ENCODE measurements around the gene HSBP1L1.

HSBP1L1 gene

GRCh38 chr18:79930020-79930642, 34.3 kb upstream of the HSBP1L1 start:
- no peak for DNase-seq
- ATAC-seq = no peak

GRCh38 chr18:79931475-79931874, 33.0 kb upstream of the HSBP1L1 start:
- ATAC-seq = no peak
- no peak for DNase-seq

- DNase-seq (no peak), ATAC-seq (no peak)
Measured at GRCh38 chr18:79932907-79933306, 31.5 kb upstream of the HSBP1L1 start.

- ATAC-seq (no peak), DNase-seq (no peak)
Measured at GRCh38 chr18:79933765-79934164, 30.7 kb upstream of the HSBP1L1 start.

- ATAC-seq (no peak), DNase-seq (no peak)
Measured at GRCh38 chr18:79934311-79935097, 29.9 kb upstream of the HSBP1L1 start.

- DNase-seq = no peak
Measured at GRCh38 chr18:79935098-79935480, 29.4 kb upstream of the HSBP1L1 start.

GRCh38 chr18:79935499-79935898, 28.9 kb upstream of the HSBP1L1 start:
- no peak for DNase-seq
- no peak for ATAC-seq

More at GRCh38 chr18:79935098-79935480, 29.4 kb upstream of the HSBP1L1 start:
- ATAC-seq = no peak

GRCh38 chr18:79935925-79936324, 28.5 kb upstream of the HSBP1L1 start:
- ATAC-seq (no peak), DNase-seq (no peak)

GRCh38 chr18:79936641-79937040, 27.8 kb upstream of the HSBP1L1 start:
- DNase-seq = no peak
- no peak for ATAC-seq

GRCh38 chr18:79937103-79937860, 27.2 kb upstream of the HSBP1L1 start:
- no peak for ATAC-seq

GRCh38 chr18:79938196-79938595, 26.2 kb upstream of the HSBP1L1 start:
- ATAC-seq (no peak), DNase-seq (no peak)

More at GRCh38 chr18:79937103-79937860, 27.2 kb upstream of the HSBP1L1 start:
- DNase-seq = no peak

- DNase-seq (no peak), ATAC-seq (no peak)
Measured at GRCh38 chr18:79939096-79939495, 25.3 kb upstream of the HSBP1L1 start.

GRCh38 chr18:79940126-79940813, 24.2 kb upstream of the HSBP1L1 start:
- DNase-seq = no peak
- no peak for ATAC-seq

- ATAC-seq = no peak
- DNase-seq = no peak
Measured at GRCh38 chr18:79940814-79941472, 23.5 kb upstream of the HSBP1L1 start.

GRCh38 chr18:79941473-79942119, 22.8 kb upstream of the HSBP1L1 start:
- DNase-seq (no peak), ATAC-seq (no peak)

GRCh38 chr18:79942211-79942610, 22.2 kb upstream of the HSBP1L1 start:
- ATAC-seq = no peak
- DNase-seq = no peak

GRCh38 chr18:79942786-79943607, 21.4 kb upstream of the HSBP1L1 start:
- DNase-seq = no peak

GRCh38 chr18:79943608-79944125, 20.8 kb upstream of the HSBP1L1 start:
- no peak for DNase-seq
- no peak for ATAC-seq

More at GRCh38 chr18:79942786-79943607, 21.4 kb upstream of the HSBP1L1 start:
- no peak for ATAC-seq

GRCh38 chr18:79944126-79944731, 20.2 kb upstream of the HSBP1L1 start:
- peak; percentile 59 for DNase-seq
- peak; percentile 88 for ATAC-seq

- peak; percentile 15 for ATAC-seq
- DNase-seq = no peak
Measured at GRCh38 chr18:79944746-79945117, 19.7 kb upstream of the HSBP1L1 start.
